ENCODE data around the gene CHCHD5.
A peak's percentile ranks its signal among the peaks of the same experiment; 100 is the strongest.
"Not testable (repeated sequence)": the region's sequence is repeated elsewhere in the genome, so short reads cannot be mapped to it uniquely, and the experiment has no call there.

Gene CHCHD5

GRCh38 chr2:112584134-112584890, at the start of gene CHCHD5:
Gene CHCHD5, plus strand, starts transcription at chr2:112584609. Its CDS starts 39 bp downstream, at chr2:112584648.
- peak; percentile 93 to 98 for DNase-seq

- DNase-seq: no peak
Measured at GRCh38 chr2:112534826-112535225, 49.6 kb upstream of the CHCHD5 start.

- DNase-seq: not testable (repeated sequence)
Measured at GRCh38 chr2:112536665-112537064, 47.7 kb upstream of the CHCHD5 start.

GRCh38 chr2:112539306-112539705, 45.1 kb upstream of the CHCHD5 start:
- DNase-seq: no peak

- DNase-seq: no peak
Measured at GRCh38 chr2:112540906-112541305, 43.5 kb upstream of the CHCHD5 start.

GRCh38 chr2:112541315-112542122, 42.9 kb upstream of the CHCHD5 start:
- peak; percentile 69 to 91 for DNase-seq

GRCh38 chr2:112542123-112542983, 42.1 kb upstream of the CHCHD5 start, which contains the start of gene POLR1B:
Gene POLR1B, plus strand, starts transcription at chr2:112542465. Its CDS starts 30 bp downstream, at chr2:112542495.
- DNase-seq: peak; percentile 82 to 95

GRCh38 chr2:112542984-112543661, 41.3 kb upstream of the CHCHD5 start:
- peak in 1 of 2 experiments; percentile 25 for DNase-seq

- no peak for DNase-seq
Measured at GRCh38 chr2:112547333-112547732, 37.1 kb upstream of the CHCHD5 start.

GRCh38 chr2:112548980-112549379, 35.4 kb upstream of the CHCHD5 start:
- DNase-seq: no peak

- DNase-seq: no peak
Measured at GRCh38 chr2:112566104-112566503, 18.3 kb upstream of the CHCHD5 start.

GRCh38 chr2:112566508-112566907, 17.9 kb upstream of the CHCHD5 start:
- DNase-seq: not testable (repeated sequence)

GRCh38 chr2:112572005-112572404, 12.4 kb upstream of the CHCHD5 start:
- no peak for DNase-seq

GRCh38 chr2:112577756-112578155, 6.7 kb upstream of the CHCHD5 start:
- DNase-seq: peak in 1 of 2 experiments; percentile 38

GRCh38 chr2:112579241-112579640, 5.2 kb upstream of the CHCHD5 start:
- peak; percentile 31 to 59 for DNase-seq

GRCh38 chr2:112580084-112580483, 4.3 kb upstream of the CHCHD5 start:
- DNase-seq: no peak

- peak in 1 of 2 experiments; percentile 79 for DNase-seq
Measured at GRCh38 chr2:112582314-112582746, 2.1 kb upstream of the CHCHD5 start.

- peak in 1 of 2 experiments; percentile 66 for DNase-seq
Measured at GRCh38 chr2:112583497-112584133, 794 bp upstream of the CHCHD5 start.

GRCh38 chr2:112584891-112585250, 462 bp downstream of the CHCHD5 start:
- DNase-seq: no peak

GRCh38 chr2:112585400-112585799, 991 bp downstream of the CHCHD5 start:
- DNase-seq: no peak

- DNase-seq: no peak
Measured at GRCh38 chr2:112585873-112586464, 1.6 kb downstream of the CHCHD5 start.
